ENCODE data around the gene PEMT. TPM values are rescaled to one million over a fixed set of nuclear protein-coding genes. Genes with fewer than 3 reads are reported as not detected.

Gene PEMT
- total RNA-seq, 4 donors from 2014 or later = 3.2 to 10.2 (median 7.1) TPM

GRCh38 chr17:17509601-17510425 is 81.7 kb downstream of the PEMT start:
- Histone ChIP-seq H3K9me3 (no peaks in the 10 kb centered on the region), H3K27ac (no peak overlapping the region), H3K4me3 (no peak overlapping the region), H3K4me1 (peaks cover 0 to 12% (median 7%) of the 10 kb centered on the region in 4 donors), H3K36me3 (no peaks in the 10 kb centered on the region), H3K27me3 (no peaks in the 10 kb centered on the region)
- WGBS, 2 donors (ENCODE audit: low coverage in 1 of 2) = 84 to 94% methylated on average over 6 to 21 of the region's 21 CpGs
- no peak for DNase-seq
- in situ Hi-C loops (cut with MboI; ENCODE audit: low pct_ligation_motif_present in 1 of 4, low pct_unique_long_range_greater_than_20kb in 1 of 4, low sequenced_read_pairs in 3 of 4) (loop anchor here in 2 of 4 donors (10.0 kb wide), 2 partner anchors 135 to 155 kb away; no protein-coding TSS in a partner anchor), intact Hi-C loops (cut with DNase I; ENCODE audit: low total_unique reads) (loop anchor here (10.0 kb wide), 1 partner anchor 125 kb away; no protein-coding TSS in a partner anchor)
- TF ChIP-seq POLR2A (IDR thresholded peaks at IDR 0.05) = no peak
- no peak for TF ChIP-seq EP300 (IDR thresholded peaks at IDR 0.05; ENCODE audit: low read depth)
- TF ChIP-seq, protein P1, sequence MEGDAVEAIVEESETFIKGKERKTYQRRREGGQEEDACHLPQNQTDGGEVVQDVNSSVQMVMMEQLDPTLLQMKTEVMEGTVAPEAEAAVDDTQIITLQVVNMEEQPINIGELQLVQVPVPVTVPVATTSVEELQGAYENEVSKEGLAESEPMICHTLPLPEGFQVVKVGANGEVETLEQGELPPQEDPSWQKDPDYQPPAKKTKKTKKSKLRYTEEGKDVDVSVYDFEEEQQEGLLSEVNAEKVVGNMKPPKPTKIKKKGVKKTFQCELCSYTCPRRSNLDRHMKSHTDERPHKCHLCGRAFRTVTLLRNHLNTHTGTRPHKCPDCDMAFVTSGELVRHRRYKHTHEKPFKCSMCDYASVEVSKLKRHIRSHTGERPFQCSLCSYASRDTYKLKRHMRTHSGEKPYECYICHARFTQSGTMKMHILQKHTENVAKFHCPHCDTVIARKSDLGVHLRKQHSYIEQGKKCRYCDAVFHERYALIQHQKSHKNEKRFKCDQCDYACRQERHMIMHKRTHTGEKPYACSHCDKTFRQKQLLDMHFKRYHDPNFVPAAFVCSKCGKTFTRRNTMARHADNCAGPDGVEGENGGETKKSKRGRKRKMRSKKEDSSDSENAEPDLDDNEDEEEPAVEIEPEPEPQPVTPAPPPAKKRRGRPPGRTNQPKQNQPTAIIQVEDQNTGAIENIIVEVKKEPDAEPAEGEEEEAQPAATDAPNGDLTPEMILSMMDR (IDR thresholded peaks at IDR 0.05) = no peak
- TF ChIP-seq POLR2AphosphoS5 (IDR thresholded peaks at IDR 0.05) = no peak

- no peaks in the 10 kb centered on the region for H3K9me3 ChIP-seq
- H3K27ac ChIP-seq = no peak overlapping the region
- TF ChIP-seq POLR2AphosphoS5 (IDR thresholded peaks at IDR 0.05) (no peak), POLR2A (IDR thresholded peaks at IDR 0.05) (no peak), EP300 (IDR thresholded peaks at IDR 0.05; ENCODE audit: low read depth) (no peak)
- TF ChIP-seq, protein P1 (IDR thresholded peaks at IDR 0.05) = no peak
- intact Hi-C loops (cut with DNase I; ENCODE audit: low total_unique reads) (no loop called here), in situ Hi-C loops (cut with MboI; ENCODE audit: low pct_ligation_motif_present in 1 of 4, low pct_unique_long_range_greater_than_20kb in 1 of 4, low sequenced_read_pairs in 3 of 4) (loop anchor here in 2 of 4 donors (10.0 kb wide), 2 partner anchors 136 to 154 kb away; no protein-coding TSS in a partner anchor)
- H3K36me3 ChIP-seq = no peaks in the 10 kb centered on the region
- no peak overlapping the region for H3K4me3 ChIP-seq
- 91 to 93% methylated on average over 9 to 33 of the region's 33 CpGs for WGBS, 2 donors (ENCODE audit: low coverage in 1 of 2)
- peaks cover 0 to 12% (median 7%) of the 10 kb centered on the region in 4 donors for H3K4me1 ChIP-seq
- H3K27me3 ChIP-seq = no peaks in the 10 kb centered on the region
- no peak for DNase-seq
Observed at GRCh38 chr17:17508646-17509591, 82.6 kb downstream of the PEMT start.

GRCh38 chr17:17508019-17508535 is 83.4 kb downstream of the PEMT start:
- in situ Hi-C loops (cut with MboI; ENCODE audit: low pct_ligation_motif_present in 1 of 4, low pct_unique_long_range_greater_than_20kb in 1 of 4, low sequenced_read_pairs in 3 of 4) = loop anchor here in 2 of 4 donors (10.0 kb wide), 2 partner anchors 137 to 153 kb away; no protein-coding TSS in a partner anchor
- no peaks in the 10 kb centered on the region for H3K9me3 ChIP-seq
- 83 to 87% methylated on average over 1 to 11 of the region's 11 CpGs for WGBS, 2 donors (ENCODE audit: low coverage in 1 of 2)

More at GRCh38 chr17:17508019-17508535, 83.4 kb downstream of the PEMT start:
- intact Hi-C loops (cut with DNase I; ENCODE audit: low total_unique reads) = no loop called here
- H3K27me3 ChIP-seq = no peaks in the 10 kb centered on the region
- no peak overlapping the region for H3K27ac ChIP-seq
- no peaks in the 10 kb centered on the region for H3K36me3 ChIP-seq
- no peak for TF ChIP-seq POLR2AphosphoS5 (IDR thresholded peaks at IDR 0.05)
- TF ChIP-seq EP300 (IDR thresholded peaks at IDR 0.05; ENCODE audit: low read depth) = no peak
- no peak for TF ChIP-seq POLR2A (IDR thresholded peaks at IDR 0.05)
- TF ChIP-seq, protein P1 (IDR thresholded peaks at IDR 0.05) = no peak
- peaks cover 0 to 12% (median 7%) of the 10 kb centered on the region in 4 donors for H3K4me1 ChIP-seq
- H3K4me3 ChIP-seq = no peak overlapping the region
- DNase-seq = no peak

Measured in transverse colon (tissue), 4 donors.